GM12873 (cell line): ENCODE data around the gene MORN5.

Experiments used
- TF ChIP-seq, protein P1 (sequence below): IDR thresholded peaks from 2 replicates; pipeline ENCODE4 v1.5.1; 2012; ENCODE audit warnings: low read depth, mild to moderate bottlenecking, moderate library complexity, low read length, control low read depth; ENCODE audit not compliant: insufficient read depth; ENCODE audit errors: missing control alignments

MORN5 gene

DNA sequence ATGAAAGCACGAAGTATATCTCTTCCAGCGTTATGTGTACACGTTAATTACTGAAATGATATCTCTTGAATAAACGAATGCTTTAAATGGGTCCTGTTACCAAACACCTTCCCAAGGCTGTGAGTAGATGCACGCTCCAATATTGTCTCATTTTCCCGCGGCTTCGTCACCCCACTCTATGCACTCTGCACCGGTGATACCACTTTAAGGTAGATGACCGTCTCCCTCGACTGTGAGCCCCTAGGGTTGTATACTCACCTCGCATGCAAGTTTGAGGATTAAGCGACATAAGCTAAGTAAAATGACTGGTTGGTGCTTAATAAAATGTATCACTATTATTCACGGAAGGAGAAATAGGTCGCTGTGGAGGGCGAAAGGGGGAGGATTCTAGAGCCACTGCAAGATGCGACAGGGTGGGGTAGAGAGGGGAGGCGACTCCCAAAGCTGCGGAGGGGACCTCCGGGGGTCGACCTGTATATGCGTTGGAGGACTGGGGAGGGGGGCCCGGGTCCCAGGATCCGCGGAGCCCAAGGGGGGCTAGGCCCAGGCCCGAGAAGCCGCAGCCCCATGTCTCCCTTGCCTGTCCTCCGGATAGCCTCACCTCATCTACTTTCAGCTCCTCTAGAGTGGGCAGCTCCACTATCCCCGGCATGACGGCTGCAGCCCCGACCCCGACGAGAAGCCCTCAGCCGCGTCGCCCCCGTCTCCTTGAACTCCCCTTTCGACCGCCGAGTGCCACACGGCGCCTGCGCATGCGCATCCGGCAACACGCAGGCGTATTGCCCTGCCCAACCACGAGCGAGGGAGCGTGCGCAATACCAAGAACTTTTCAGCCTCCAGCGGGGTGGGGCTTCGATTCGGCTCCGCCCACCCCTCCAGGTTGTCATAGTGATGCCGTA, at the start of gene MORN5, which contains the start of gene NDUFA8:
TSS of gene MORN5 (plus strand) at position 883 of the 899 bp plus-strand sequence. CDS start 65 bp downstream, outside the sequence.
TSS of gene NDUFA8 (minus strand) at position 754 of the 899 bp plus-strand sequence. CDS start at position 652, 102 bp downstream.
- TF ChIP-seq, protein P1, sequence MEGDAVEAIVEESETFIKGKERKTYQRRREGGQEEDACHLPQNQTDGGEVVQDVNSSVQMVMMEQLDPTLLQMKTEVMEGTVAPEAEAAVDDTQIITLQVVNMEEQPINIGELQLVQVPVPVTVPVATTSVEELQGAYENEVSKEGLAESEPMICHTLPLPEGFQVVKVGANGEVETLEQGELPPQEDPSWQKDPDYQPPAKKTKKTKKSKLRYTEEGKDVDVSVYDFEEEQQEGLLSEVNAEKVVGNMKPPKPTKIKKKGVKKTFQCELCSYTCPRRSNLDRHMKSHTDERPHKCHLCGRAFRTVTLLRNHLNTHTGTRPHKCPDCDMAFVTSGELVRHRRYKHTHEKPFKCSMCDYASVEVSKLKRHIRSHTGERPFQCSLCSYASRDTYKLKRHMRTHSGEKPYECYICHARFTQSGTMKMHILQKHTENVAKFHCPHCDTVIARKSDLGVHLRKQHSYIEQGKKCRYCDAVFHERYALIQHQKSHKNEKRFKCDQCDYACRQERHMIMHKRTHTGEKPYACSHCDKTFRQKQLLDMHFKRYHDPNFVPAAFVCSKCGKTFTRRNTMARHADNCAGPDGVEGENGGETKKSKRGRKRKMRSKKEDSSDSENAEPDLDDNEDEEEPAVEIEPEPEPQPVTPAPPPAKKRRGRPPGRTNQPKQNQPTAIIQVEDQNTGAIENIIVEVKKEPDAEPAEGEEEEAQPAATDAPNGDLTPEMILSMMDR = no peak

DNA sequence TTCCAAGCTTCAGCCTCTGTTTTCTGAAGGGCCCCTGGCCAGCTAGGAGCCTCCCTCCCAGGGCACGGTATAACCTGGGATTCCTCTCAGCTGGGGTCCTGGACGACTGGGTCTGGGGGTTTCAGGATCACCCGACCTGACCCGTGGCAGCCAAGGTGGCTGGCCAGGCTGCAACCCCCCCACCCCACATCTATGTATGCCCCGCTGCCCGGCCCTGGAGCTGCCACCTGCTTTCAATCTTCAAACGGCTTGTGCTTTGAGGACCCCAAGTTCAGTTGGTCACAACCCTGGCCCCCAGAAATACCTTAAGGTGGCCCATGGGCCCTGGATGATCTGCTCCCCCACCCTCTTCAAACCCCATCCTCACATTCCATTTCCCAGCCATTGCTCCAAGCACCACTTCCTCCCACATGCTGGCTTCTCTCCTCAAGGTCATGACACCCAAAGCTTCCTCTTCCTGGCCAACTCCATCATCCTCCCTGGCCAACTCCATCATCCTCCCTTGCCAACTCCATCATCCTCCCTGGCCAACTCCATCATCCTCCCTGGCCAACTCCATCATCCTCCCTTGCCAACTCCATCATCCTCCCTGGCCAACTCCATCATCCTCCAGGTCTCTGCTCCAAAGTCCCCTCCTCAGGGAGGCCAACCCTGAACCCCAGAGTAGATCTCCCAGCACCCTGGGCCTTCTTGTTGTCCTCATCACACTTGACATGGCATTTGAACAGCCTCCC, 49.4 kb upstream of the MORN5 start:
- TF ChIP-seq, protein P1 = no peak

DNA sequence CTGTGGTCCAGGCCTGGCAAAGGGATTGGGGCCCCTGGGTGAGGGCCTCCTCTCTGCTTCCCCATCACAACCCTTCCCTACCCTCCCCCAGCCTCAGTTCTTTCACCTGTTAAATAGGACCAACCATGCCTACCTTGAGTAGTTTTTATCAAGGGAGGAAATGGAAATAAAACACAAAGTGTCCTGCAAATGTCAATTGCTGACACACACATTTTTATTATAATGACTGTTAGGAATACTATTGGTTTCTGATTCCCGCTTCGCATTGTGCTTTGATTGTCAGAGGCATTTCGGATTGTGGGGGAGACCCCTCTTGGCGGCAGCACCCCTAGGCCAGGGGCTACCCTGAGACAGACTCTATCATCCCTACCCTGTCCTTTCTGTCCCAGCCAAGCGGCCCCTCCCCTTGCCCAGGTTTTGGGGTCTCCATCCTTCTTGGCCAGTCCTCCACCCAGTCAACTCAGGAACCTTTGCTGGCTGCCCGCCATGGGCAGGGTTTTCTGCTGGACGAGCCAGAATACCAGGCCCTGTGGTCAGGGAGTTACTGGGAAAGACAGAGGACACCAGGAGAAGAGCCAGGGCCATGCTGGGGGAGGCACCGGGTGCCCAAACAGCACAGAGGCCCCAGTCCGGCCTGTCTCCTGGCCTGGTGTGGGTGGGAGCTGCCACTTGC, 48.2 kb upstream of the MORN5 start:
- TF ChIP-seq, protein P1 = no peak

DNA sequence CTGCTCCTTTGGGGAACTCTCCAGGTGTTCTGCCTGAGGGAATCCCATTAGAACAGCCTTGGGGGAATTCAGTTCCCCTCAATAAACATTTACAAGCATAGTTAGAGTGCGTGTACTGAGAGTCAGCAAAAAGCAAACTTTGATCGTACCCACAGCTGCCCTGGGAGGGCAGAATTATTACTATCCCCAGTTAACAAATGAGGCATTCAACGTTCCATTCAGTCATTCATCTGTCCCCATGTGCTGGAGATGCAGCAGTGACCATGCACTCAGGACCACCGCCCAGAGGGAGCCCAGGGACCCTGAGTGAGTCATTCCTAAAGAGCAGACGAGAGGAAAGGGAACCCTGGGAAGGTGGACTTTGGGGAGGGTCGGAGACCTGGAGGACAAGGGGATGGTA, 47.5 kb upstream of the MORN5 start:
- TF ChIP-seq, protein P1 = no peak

DNA sequence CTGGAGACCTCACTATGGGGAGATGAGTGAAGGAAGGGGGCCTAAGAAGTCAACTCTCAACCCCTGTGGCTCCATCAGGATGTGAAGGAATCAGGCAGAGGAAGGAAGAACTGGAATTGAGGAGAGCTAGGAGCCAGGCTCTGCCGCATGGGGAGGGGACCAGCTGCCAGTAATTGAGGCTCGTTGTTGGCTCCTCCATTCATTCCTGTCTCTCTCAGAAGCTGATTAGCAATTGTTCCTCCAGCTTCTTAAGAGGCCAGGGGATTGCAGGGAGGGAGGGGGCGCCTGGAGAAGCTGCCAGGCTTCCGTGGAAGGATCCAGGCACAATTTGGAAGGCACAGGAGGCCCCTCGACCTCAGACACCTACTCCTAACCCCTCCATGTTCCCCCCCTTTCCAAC, 46.1 kb upstream of the MORN5 start:
- TF ChIP-seq, protein P1 = no peak

DNA sequence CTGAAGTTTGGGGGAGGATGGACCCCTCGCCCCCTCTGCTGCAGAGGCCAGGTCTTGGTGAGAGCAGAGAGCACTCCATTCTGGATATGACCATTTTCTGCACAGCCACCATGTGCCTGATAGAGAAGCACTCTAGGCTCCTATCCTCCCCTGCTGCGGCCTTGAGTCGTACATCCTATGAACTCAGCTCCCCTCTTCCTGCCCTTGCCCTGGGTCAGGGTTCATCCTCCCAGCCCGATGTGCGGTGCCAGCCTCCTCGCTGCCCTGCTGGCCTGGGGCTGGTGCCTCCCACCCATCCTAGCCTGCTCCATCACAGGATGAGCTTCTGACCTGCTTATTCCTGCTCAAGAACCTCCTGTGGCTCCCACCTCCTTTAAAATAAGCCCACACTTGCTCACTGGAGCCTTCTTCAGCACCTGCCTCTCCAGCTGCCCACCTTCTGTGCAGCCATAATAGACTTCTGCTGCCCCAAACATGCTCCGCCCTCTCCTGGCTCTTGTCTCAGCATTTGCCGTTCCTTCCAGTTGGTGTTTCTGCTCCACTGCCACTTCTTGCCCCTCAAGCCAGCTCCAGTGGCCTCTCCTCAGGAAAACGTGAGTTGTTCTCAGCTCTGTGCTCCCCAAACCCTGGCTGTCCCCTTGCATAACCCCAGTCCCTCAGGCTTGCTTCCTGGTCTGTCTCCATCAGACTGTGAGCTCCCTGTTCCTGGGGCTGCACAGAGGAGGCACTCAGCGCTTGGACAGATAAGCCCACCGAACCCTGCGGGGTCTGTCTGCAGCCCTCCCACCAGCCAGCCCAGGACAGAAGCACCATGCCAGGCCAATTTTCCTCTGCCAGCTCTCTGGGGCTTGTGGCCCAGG, 44.3 kb upstream of the MORN5 start:
- TF ChIP-seq, protein P1 = no peak
